Endothelial cell of umbilical vein (primary cell): ENCODE data around the gene PPP1R7. TPM values are rescaled to one million over a fixed set of nuclear protein-coding genes. Genes with fewer than 3 reads are reported as not detected.

Experiments used
- BruUV-seq: library from RNA; stranded (reverse); fragments of 400-500 nt; replicated peaks from 2 replicates; lab custom pipeline; 2021; lab: Mats Ljungman, UMichigan
- CTCF ChIA-PET: fragments of 300-600, 350-600 bp; sonication (Branson Sonifier 250); formaldehyde crosslinking; loops from one replicate; lab custom pipeline; 2021; ENCODE audit warnings: antibody characterized with exemption, inconsistent platforms; lab: Charles Lee
- POLR2A ChIA-PET: fragments of 300-600, 350-600 bp; sonication (Branson Sonifier 250); formaldehyde crosslinking; loops from one replicate; lab custom pipeline; 2021; ENCODE audit warnings: antibody characterized with exemption, inconsistent platforms; lab: Charles Lee
- DNase-seq: peaks from one replicate; pipeline ENCODE4 v3.0.0-alpha.2; 2011; ENCODE audit warnings: low read depth, low spot score
- FAIRE-seq: peaks from 2 replicates; lab custom pipeline; 2011; peaks lifted over from hg19 to GRCh38; lab: Jason Lieb, UNC
- H2AFZ ChIP-seq: 2 replicates; pipeline ENCODE4 v1.6.0; 2012; ENCODE audit warnings: low read depth, low read length, control low read depth, inconsistent platforms
- H3K27ac ChIP-seq: 2 replicates; pipeline ENCODE4 v1.5.1; 2011; ENCODE audit warnings: low read depth, mild to moderate bottlenecking, control low read depth, low read length, moderate library complexity; ENCODE audit not compliant: insufficient read depth
- H3K27me3 ChIP-seq, 2 experiments: 2 replicates each; pipeline versions ENCODE4 v1.6.0 to v1.6.1; 2011; ENCODE audit warnings: low read length in 2 of 2, mixed read lengths in 1 of 2; ENCODE audit not compliant: control insufficient read depth in 2 of 2, insufficient read depth in 2 of 2
- H3K36me3 ChIP-seq, 2 experiments: 2 replicates in 1 of 2; 3 replicates in 1 of 2; pipeline ENCODE4 v1.5.1; 2011; ENCODE audit warnings: low read length in 2 of 2, mild to moderate bottlenecking in 1 of 2, moderate library complexity in 1 of 2; ENCODE audit not compliant: control insufficient read depth in 2 of 2, insufficient read depth in 2 of 2; ENCODE audit errors: extremely low read depth in 1 of 2
- H3K4me1 ChIP-seq: 3 replicates; pipeline ENCODE4 v1.5.1; 2011; ENCODE audit warnings: mild to moderate bottlenecking, low read length; ENCODE audit not compliant: control insufficient read depth, insufficient read depth; ENCODE audit errors: extremely low read depth
- H3K4me2 ChIP-seq: 2 replicates; pipeline ENCODE4 v1.6.1; 2011; ENCODE audit warnings: low read length, control low read depth, mixed read lengths; ENCODE audit not compliant: insufficient read depth
- H3K4me3 ChIP-seq, 3 experiments: fragments of 200-600 bp in 1 of 3; sonication (generic), shearing (Covaris generic) in 1 of 3; replicated peaks in 1 of 3; 2 replicates each; pipeline ENCODE4 v1.5.1; 2011 to 2016; ENCODE audit warnings: control low read depth in 3 of 3, low read length in 3 of 3, mild to moderate bottlenecking in 2 of 3, inconsistent platforms in 1 of 3, low read depth in 1 of 3, moderate library complexity in 1 of 3; ENCODE audit not compliant: insufficient read depth in 1 of 3
- H3K79me2 ChIP-seq: 2 replicates; pipeline ENCODE4 v1.6.0; 2012; ENCODE audit warnings: low read length, inconsistent platforms; ENCODE audit not compliant: control insufficient read depth, insufficient read depth
- H3K9ac ChIP-seq: replicated peaks from 2 replicates; pipeline ENCODE3; 2011; ENCODE audit warnings: low read length, control low read depth; ENCODE audit not compliant: insufficient read depth; ENCODE audit errors: extremely low read depth
- H3K9me1 ChIP-seq: replicated peaks from 3 replicates; pipeline ENCODE4 v1.6.0; 2011; ENCODE audit warnings: mild to moderate bottlenecking, low read length; ENCODE audit not compliant: control insufficient read depth, insufficient read depth; ENCODE audit errors: extremely low read depth
- H3K9me3 ChIP-seq: replicated peaks from 2 replicates; pipeline ENCODE4 v1.5.1; 2012; ENCODE audit warnings: low read length, inconsistent platforms; ENCODE audit not compliant: control insufficient read depth, insufficient read depth
- H4K20me1 ChIP-seq: replicated peaks from 2 replicates; pipeline ENCODE3; 2011; ENCODE audit warnings: mild to moderate bottlenecking, low read length; ENCODE audit not compliant: control insufficient read depth, insufficient read depth; ENCODE audit errors: extremely low read depth
- CTCF ChIP-seq, 2 donors: IDR thresholded peaks; 1 replicate in 1 of 2; 2 replicates in 1 of 2; pipeline ENCODE4 v1.5.1; 2011; ENCODE audit warnings: low read length in 2 of 2, mild to moderate bottlenecking in 2 of 2, moderate library complexity in 2 of 2, control low read depth in 1 of 2, inconsistent platforms in 1 of 2, low read depth in 1 of 2; ENCODE audit not compliant: insufficient read depth in 1 of 2; ENCODE audit errors: extremely low read depth in 1 of 2
- EZH2 ChIP-seq: IDR thresholded peaks from 2 replicates; pipeline ENCODE4 v1.6.1; 2012; ENCODE audit warnings: borderline replicate concordance, low read depth, mild to moderate bottlenecking, moderate library complexity, low read length, inconsistent platforms; ENCODE audit not compliant: severe bottlenecking
- FOS ChIP-seq: IDR thresholded peaks from 2 replicates; pipeline ENCODE4 v1.6.1; 2011; ENCODE audit warnings: mild to moderate bottlenecking, low read length, moderate library complexity, borderline replicate concordance; ENCODE audit not compliant: insufficient read depth
- GATA2 ChIP-seq: IDR thresholded peaks from 2 replicates; pipeline ENCODE4 v1.7.0; 2011; ENCODE audit warnings: low read depth, mild to moderate bottlenecking, moderate library complexity, mixed read lengths, low read length; ENCODE audit not compliant: insufficient read length, insufficient read depth
- JUN ChIP-seq: IDR thresholded peaks from 2 replicates; pipeline ENCODE4 v1.6.1; 2011; ENCODE audit warnings: borderline replicate concordance, low read depth; ENCODE audit not compliant: insufficient read length, insufficient read depth
- MAX ChIP-seq: IDR thresholded peaks from 2 replicates; pipeline ENCODE4 v1.6.1; 2011; ENCODE audit not compliant: insufficient read depth, insufficient read length
- MYC ChIP-seq: IDR thresholded peaks from one replicate; pipeline ENCODE4 v1.6.1; 2011; ENCODE audit warnings: mild to moderate bottlenecking, low read depth, low read length
- POLR2A ChIP-seq: IDR thresholded peaks from 2 replicates; pipeline ENCODE4 v1.6.1; 2012; ENCODE audit warnings: low read depth, mild to moderate bottlenecking, control low read depth, low read length
- POLR2AphosphoS5 ChIP-seq: IDR thresholded peaks from 2 replicates; pipeline ENCODE4 v1.6.1; 2012; ENCODE audit warnings: low read depth, mild to moderate bottlenecking, control low read depth, low read length, moderate library complexity; ENCODE audit not compliant: insufficient read depth
- dilution Hi-C: fragments of 300-500 bp; cut with MboI; formaldehyde crosslinking; loops from one replicate; pipeline ENCODE4 v1.15.0; 2019; ENCODE audit warnings: low sequenced_read_pairs; ENCODE audit not compliant: extremely low pct_ligation_motif_present
- intact Hi-C: fragments of 100-400 bp; cut with micrococcal nuclease; formaldehyde crosslinking; loops from one replicate; pipeline ENCODE4 v1.10.0; 2022
- polyA plus RNA-seq, 4 experiments: library from polyadenylated mRNA; depleted of rRNA in 3 of 4; stranded (reverse) in 3 of 4; unstranded in 1 of 4; fragments of >200 nt; gene quantifications; 2 replicates each; pipeline versions ENCODE4 v1.2.1 to v1.2.3, GENCODE V29; 2011 to 2012; ENCODE audit warnings: missing spikeins in 1 of 4
- total RNA-seq: library from RNA; stranded (reverse); gene quantifications from 2 replicates; pipeline ENCODE4 v1.2.3, GENCODE V29; 2021

PPP1R7 gene
- total and polyA plus RNA-seq, 2 donors (not counting 3 experiments of a cell fraction or from before 2014, with no cell fraction given) = 30.3 to 60.8 TPM

DNA sequence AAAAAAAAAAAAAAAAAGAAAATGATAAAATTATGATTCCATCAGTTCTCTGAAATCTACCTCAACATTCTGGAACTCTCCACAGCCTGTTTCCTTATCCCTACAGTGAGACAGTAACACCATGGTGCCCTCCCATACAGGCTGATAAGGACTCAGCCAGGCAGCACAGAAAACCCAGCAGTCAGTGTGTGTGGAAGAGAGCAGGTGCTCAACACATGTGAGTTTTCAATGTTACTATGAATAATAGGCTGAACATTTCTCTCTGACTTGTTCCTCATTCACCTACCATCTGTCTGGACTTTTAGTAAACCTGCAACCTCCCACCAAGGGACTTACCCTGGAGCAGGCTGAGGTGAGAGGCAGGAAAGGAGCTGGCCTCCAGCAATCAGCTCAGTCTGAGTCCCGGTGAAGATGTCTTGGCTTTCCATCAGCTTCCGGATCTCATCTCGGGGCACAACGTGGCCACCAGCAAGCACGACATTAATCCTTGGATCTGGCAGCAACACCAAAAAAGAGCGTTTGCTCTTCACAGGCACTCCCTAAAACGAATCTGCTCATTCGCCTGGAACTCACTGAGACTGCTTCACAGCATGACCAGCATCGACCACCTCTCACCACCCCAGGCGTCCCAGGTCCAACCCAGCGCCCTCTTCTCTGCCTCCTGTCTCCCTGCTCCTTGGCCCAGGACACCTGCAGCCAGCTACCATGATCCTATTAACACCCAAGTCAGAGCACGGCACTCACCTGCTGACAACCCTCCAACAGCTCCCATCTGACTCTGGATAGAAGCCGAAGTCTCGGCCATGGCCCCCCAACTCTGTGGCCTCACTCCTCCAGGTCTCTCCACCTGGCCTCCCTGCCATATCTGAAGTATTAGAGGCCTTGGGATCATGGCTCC, 17.5 kb upstream of the PPP1R7 start:
- H2AFZ ChIP-seq = no peak overlapping the region
- ChIA-PET CTCF (no interaction called here), POLR2A (no interaction called here)
- no peak overlapping the region for H3K27ac ChIP-seq
- no peak overlapping the region for H3K9ac ChIP-seq
- no peaks in the 10 kb centered on the region for H3K79me2 ChIP-seq
- dilution Hi-C loops (no loop called here), intact Hi-C loops (no loop called here)
- H3K4me2 ChIP-seq = no peak overlapping the region
- no peaks in the 10 kb centered on the region for H3K9me3 ChIP-seq
- no peaks in the 10 kb centered on the region for H3K9me1 ChIP-seq
- peaks cover 0 to 3% of the 10 kb centered on the region in 2 experiments for H3K36me3 ChIP-seq
- no peak overlapping the region for H3K4me3 ChIP-seq
- DNase-seq = no peak
- FAIRE-seq = no peak
- no TSS peak for BruUV-seq
- no peaks in the 10 kb centered on the region for H3K27me3 ChIP-seq
- no peaks in the 10 kb centered on the region for H4K20me1 ChIP-seq
- no peaks in the 10 kb centered on the region for H3K4me1 ChIP-seq
- TF ChIP-seq POLR2A (no peak), POLR2AphosphoS5 (no peak), MAX (no peak), CTCF (IDR thresholded peaks at IDR 0.05; ENCODE audit: extremely low read depth in 1 of 2, insufficient read depth in 1 of 2, low read depth in 1 of 2, low read length in 2 of 2) (no peak), GATA2 (no peak), FOS (no peak), MYC (no peak), EZH2 (no peak), JUN (no peak)
